Gastrocnemius medialis (tissue), 4 donors: ENCODE results near the gene RNF175.

ENCODE experiments used
- POLR2A ChIP-seq, 2 donors: fragments of 450-650 bp; IDR thresholded peaks; one replicate each; pipeline ENCODE4 v1.6.1; 2017; ENCODE audit warnings: antibody characterized with exemption in 2 of 2, mild to moderate bottlenecking in 2 of 2, moderate library complexity in 2 of 2
- TF ChIP-seq, protein P1 (sequence below), 5 experiments: fragments of 450-650 bp in 3 of 5; fragments of 200-600 bp in 2 of 5; sonication (generic) in 2 of 5; IDR thresholded peaks in 4 of 5; conservative IDR thresholded peaks in 1 of 5; 1 replicate in 4 of 5; 2 replicates in 1 of 5; pipeline ENCODE4 v1.5.1; 2016 to 2019; ENCODE audit warnings: antibody characterized with exemption in 5 of 5, mild to moderate bottlenecking in 3 of 5, moderate library complexity in 3 of 5

DNA sequence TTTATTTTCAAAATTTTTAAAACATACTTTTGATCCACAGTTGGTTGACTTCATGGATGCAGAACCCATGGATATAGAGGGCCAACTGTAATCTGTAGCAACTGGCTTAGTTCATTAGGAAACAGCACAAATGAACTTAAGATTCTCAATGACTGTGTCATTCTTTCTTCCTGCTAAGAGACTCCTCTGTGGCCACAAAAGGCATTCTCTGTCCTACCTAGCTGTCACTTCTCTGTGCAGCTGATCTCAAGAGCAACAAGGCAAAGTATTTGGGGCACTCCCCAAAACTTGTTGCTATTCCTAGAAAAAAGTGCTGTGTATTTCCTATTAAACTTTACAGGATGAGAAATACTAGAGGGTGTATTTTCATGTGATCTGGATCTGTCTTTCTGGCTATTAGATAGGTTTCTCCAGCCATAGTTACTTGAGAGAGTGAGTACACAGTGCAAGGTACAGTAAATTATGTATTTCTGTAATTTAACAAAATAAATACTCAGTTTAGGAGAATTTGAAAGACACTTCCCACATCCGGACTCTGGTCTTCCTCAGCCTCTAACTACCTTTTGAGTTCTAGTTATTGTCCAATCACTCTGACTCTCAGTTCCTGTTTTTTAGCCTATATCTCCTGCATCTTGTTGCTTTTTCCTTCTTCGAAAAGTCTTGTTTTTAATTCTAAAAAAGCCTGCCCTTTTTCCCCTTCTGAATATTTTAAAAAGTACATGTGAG is 53.9 kb downstream of the RNF175 start:
- no peak for TF ChIP-seq POLR2A (IDR thresholded peaks at IDR 0.05)
- TF ChIP-seq, protein P1, sequence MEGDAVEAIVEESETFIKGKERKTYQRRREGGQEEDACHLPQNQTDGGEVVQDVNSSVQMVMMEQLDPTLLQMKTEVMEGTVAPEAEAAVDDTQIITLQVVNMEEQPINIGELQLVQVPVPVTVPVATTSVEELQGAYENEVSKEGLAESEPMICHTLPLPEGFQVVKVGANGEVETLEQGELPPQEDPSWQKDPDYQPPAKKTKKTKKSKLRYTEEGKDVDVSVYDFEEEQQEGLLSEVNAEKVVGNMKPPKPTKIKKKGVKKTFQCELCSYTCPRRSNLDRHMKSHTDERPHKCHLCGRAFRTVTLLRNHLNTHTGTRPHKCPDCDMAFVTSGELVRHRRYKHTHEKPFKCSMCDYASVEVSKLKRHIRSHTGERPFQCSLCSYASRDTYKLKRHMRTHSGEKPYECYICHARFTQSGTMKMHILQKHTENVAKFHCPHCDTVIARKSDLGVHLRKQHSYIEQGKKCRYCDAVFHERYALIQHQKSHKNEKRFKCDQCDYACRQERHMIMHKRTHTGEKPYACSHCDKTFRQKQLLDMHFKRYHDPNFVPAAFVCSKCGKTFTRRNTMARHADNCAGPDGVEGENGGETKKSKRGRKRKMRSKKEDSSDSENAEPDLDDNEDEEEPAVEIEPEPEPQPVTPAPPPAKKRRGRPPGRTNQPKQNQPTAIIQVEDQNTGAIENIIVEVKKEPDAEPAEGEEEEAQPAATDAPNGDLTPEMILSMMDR (IDR thresholded peaks at IDR 0.05 in 4 of 5, conservative IDR thresholded peaks at IDR 0.05 in 1 of 5): no peak
